Panc1 (cell line): ENCODE data around the gene DOCK3. TPM values are rescaled to one million over a fixed set of nuclear protein-coding genes. Genes with fewer than 3 reads are reported as not detected.

Experiments
- ATAC-seq: fragments of 200-7000 bp; cut with Tn5 transposase; 2 replicates; pipeline ENCODE4 v1.9.1; 2020; ENCODE audit warnings: mild to moderate bottlenecking, moderate library complexity
- BruUV-seq: library from RNA; stranded (reverse); fragments of 400-500 nt; replicated peaks from 2 replicates; lab custom pipeline; 2021; lab: Mats Ljungman, UMichigan
- CTCF ChIA-PET: fragments of 300-600 bp; sonication (Branson Sonifier 250); formaldehyde crosslinking; loops from one replicate; lab custom pipeline; 2022; ENCODE audit warnings: antibody characterized with exemption; lab: Charles Lee
- POLR2A ChIA-PET: fragments of 300-600 bp; sonication (Branson Sonifier 250); formaldehyde crosslinking; loops from one replicate; lab custom pipeline; 2022; ENCODE audit warnings: antibody characterized with exemption; lab: Charles Lee
- DNase-seq: peaks from one replicate; pipeline ENCODE4 v3.0.0-alpha.2; 2010; ENCODE audit warnings: low read depth, low spot score
- H3K27ac ChIP-seq: 2 replicates; pipeline ENCODE4 v1.5.1; 2011; ENCODE audit warnings: mild to moderate bottlenecking, low read length, inconsistent platforms
- H3K27me3 ChIP-seq: fragments of 200-500 bp; sonication (Bioruptor generic); 2 replicates; pipeline ENCODE4 v1.6.0; 2014; ENCODE audit warnings: low read length, inconsistent platforms; ENCODE audit not compliant: control insufficient read depth, insufficient read depth
- H3K36me3 ChIP-seq: fragments of 200-500 bp; sonication (Bioruptor generic); 2 replicates; pipeline ENCODE4 v1.5.1; 2014; ENCODE audit warnings: inconsistent platforms, mild to moderate bottlenecking, low read length, moderate library complexity; ENCODE audit not compliant: control insufficient read depth, insufficient read depth
- H3K4me1 ChIP-seq: 2 replicates; pipeline ENCODE4 v1.5.1; 2011; ENCODE audit warnings: inconsistent platforms, mild to moderate bottlenecking, low read length, moderate library complexity; ENCODE audit not compliant: control insufficient read depth, insufficient read depth
- H3K4me3 ChIP-seq, 2 experiments: 2 replicates each; pipeline ENCODE4 v1.5.1; 2011 to 2012; ENCODE audit warnings: low read depth in 2 of 2, low read length in 2 of 2, mild to moderate bottlenecking in 2 of 2, inconsistent platforms in 1 of 2, moderate library complexity in 1 of 2
- H3K9me3 ChIP-seq: fragments of 200-500 bp; sonication (Bioruptor generic); 2 replicates; pipeline ENCODE4 v1.5.1; 2014; ENCODE audit warnings: low read depth, mild to moderate bottlenecking, inconsistent platforms, low read length, moderate library complexity; ENCODE audit not compliant: control insufficient read depth, insufficient read depth
- POLR2AphosphoS5 ChIP-seq: IDR thresholded peaks from 2 replicates; pipeline ENCODE4 v1.6.1; 2012; ENCODE audit warnings: mild to moderate bottlenecking, low read depth, low read length, moderate library complexity
- REST ChIP-seq, 2 experiments: IDR thresholded peaks; 2 replicates each; pipeline ENCODE4 v1.6.1; 2011 to 2012; ENCODE audit warnings: low read depth in 2 of 2, control low read depth in 1 of 2, low read length in 1 of 2, mild to moderate bottlenecking in 1 of 2, moderate library complexity in 1 of 2; ENCODE audit not compliant: insufficient read depth in 1 of 2
- SIN3A ChIP-seq: IDR thresholded peaks from 2 replicates; pipeline ENCODE4 v1.6.1; 2012; ENCODE audit warnings: low read depth, mild to moderate bottlenecking, low read length, moderate library complexity, borderline replicate concordance; ENCODE audit not compliant: insufficient read depth
- TCF7L2 ChIP-seq: IDR thresholded peaks from 2 replicates; pipeline ENCODE4 v1.6.1; 2011; ENCODE audit warnings: mild to moderate bottlenecking, low read depth, low read length, inconsistent platforms
- in situ Hi-C: cut with HindIII; loops from 2 replicates; pipeline ENCODE4 v1.10.0; 2016; ENCODE audit warnings: low sequenced_read_pairs, low pct_unique_long_range_greater_than_20kb
- intact Hi-C: fragments of 100-400 bp; cut with micrococcal nuclease; formaldehyde crosslinking; loops from one replicate; pipeline ENCODE4 v1.10.0; 2022; ENCODE audit not compliant: unreplicated experiment
- total RNA-seq: library from RNA; stranded (reverse); gene quantifications from one replicate; pipeline ENCODE4 v1.2.1, GENCODE V29; 2021; ENCODE audit not compliant: unreplicated experiment
- TF ChIP-seq, protein P1 (sequence below): fragments of 450-650 bp; IDR thresholded peaks from 2 replicates; pipeline ENCODE4 v1.5.1; 2017; ENCODE audit warnings: mild to moderate bottlenecking

The DOCK3 gene
- total RNA-seq, 1 experiment from 2014 or later: 0.21 TPM

- ChIA-PET POLR2A (interaction anchor here (0.6 kb wide), 1 partner anchor 924 kb away, joined by 15 read pairs; no protein-coding TSS in a partner anchor), CTCF (no interaction called here)
- DNase-seq: no peak
- intact Hi-C loops (no loop called here), in situ Hi-C loops (no loop called here)
- ATAC-seq: no peak
- no peaks in the 10 kb centered on the region for H3K4me1 ChIP-seq
- no peaks in the 10 kb centered on the region for H3K27me3 ChIP-seq
- H3K27ac ChIP-seq: no peak overlapping the region
- TF ChIP-seq REST (IDR thresholded peaks at IDR 0.05; ENCODE audit: insufficient read depth in 1 of 2, low read depth in 2 of 2, low read length in 1 of 2) (no peak), POLR2AphosphoS5 (no peak), TCF7L2 (no peak)
- TF ChIP-seq, protein P1, sequence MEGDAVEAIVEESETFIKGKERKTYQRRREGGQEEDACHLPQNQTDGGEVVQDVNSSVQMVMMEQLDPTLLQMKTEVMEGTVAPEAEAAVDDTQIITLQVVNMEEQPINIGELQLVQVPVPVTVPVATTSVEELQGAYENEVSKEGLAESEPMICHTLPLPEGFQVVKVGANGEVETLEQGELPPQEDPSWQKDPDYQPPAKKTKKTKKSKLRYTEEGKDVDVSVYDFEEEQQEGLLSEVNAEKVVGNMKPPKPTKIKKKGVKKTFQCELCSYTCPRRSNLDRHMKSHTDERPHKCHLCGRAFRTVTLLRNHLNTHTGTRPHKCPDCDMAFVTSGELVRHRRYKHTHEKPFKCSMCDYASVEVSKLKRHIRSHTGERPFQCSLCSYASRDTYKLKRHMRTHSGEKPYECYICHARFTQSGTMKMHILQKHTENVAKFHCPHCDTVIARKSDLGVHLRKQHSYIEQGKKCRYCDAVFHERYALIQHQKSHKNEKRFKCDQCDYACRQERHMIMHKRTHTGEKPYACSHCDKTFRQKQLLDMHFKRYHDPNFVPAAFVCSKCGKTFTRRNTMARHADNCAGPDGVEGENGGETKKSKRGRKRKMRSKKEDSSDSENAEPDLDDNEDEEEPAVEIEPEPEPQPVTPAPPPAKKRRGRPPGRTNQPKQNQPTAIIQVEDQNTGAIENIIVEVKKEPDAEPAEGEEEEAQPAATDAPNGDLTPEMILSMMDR: no peak
- H3K9me3 ChIP-seq: no peaks in the 10 kb centered on the region
- no peak overlapping the region for H3K4me3 ChIP-seq
- no TSS peak for BruUV-seq
- H3K36me3 ChIP-seq: no peaks in the 10 kb centered on the region
Measured at GRCh38 chr3:51057121-51057520, 382.4 kb downstream of the DOCK3 start.

DNA sequence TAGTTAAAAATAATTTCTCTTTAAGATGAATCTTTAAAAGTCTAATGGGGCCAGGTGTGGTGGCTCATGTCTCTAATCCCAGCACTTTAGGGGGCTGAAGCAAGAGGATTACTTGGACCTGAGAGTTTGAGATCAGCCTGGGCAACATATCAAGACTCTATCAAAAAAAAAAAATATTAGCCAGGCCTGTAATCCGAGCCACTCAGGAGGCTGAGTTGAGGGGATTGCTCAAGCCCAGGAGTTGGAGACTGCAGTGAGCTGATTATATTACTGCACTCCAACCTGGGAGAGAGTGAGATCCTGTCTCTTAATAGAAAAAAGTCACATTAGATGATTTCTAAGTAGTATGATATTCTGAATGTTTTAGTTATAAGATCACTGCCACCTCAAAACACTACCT, 388.3 kb downstream of the DOCK3 start:
- TF ChIP-seq SIN3A: no peak
- TF ChIP-seq, protein P1: no peak
- TF ChIP-seq TCF7L2: no peak
- no peak for TF ChIP-seq POLR2AphosphoS5
- TF ChIP-seq REST (IDR thresholded peaks at IDR 0.05; ENCODE audit: insufficient read depth in 1 of 2, low read depth in 2 of 2, low read length in 1 of 2): no peak
- intact Hi-C loops (no loop called here), in situ Hi-C loops (no loop called here)
- no peaks in the 10 kb centered on the region for H3K4me1 ChIP-seq
- H3K4me3 ChIP-seq: no peak overlapping the region
- no peak for ATAC-seq
- ChIA-PET POLR2A (interaction anchor here (0.6 kb wide), 1 partner anchor 267 kb away, joined by 3 read pairs; no protein-coding TSS in a partner anchor), CTCF (no interaction called here)
- H3K27ac ChIP-seq: no peak overlapping the region
- H3K9me3 ChIP-seq: no peaks in the 10 kb centered on the region
- no peaks in the 10 kb centered on the region for H3K36me3 ChIP-seq
- no peak for DNase-seq
- no TSS peak for BruUV-seq
- no peaks in the 10 kb centered on the region for H3K27me3 ChIP-seq
